ENCODE results near the gene KDM4C. TPM values are rescaled to one million over a fixed set of nuclear protein-coding genes. Genes with fewer than 3 reads are reported as not detected.
A peak's percentile ranks its signal among the peaks of the same experiment; 100 is the strongest.

Gene KDM4C
- total RNA-seq, 2 donors from 2014 or later = 46.6 to 70.9 TPM

- Mint-ChIP-seq H3K27ac (no peak overlapping the region), H3K36me3 (ENCODE audit: low read depth) (peaks cover 75% of the 10 kb centered on the region), H3K27me3 (no peaks in the 10 kb centered on the region), H3K4me1 (no peaks in the 10 kb centered on the region), H3K4me3 (no peak overlapping the region), H3K9me3 (peaks cover 5% of the 10 kb centered on the region)
- ATAC-seq (replicated peaks) = no peak
Observed at GRCh38 chr9:7097040-7097715, 339.4 kb downstream of the KDM4C start.

- Mint-ChIP-seq H3K36me3 (ENCODE audit: low read depth) (peaks cover 76% of the 10 kb centered on the region), H3K27ac (no peak overlapping the region), H3K9me3 (peaks cover 5% of the 10 kb centered on the region), H3K4me1 (no peaks in the 10 kb centered on the region), H3K27me3 (no peaks in the 10 kb centered on the region), H3K4me3 (no peak overlapping the region)
- no peak for ATAC-seq (replicated peaks)
Observed at GRCh38 chr9:7097785-7098752, 340.3 kb downstream of the KDM4C start.

- Mint-ChIP-seq H3K27me3 (no peaks in the 10 kb centered on the region), H3K9me3 (peaks cover 5% of the 10 kb centered on the region), H3K4me1 (peaks cover 4% of the 10 kb centered on the region), H3K27ac (no peak overlapping the region), H3K36me3 (ENCODE audit: low read depth) (peaks cover 76% of the 10 kb centered on the region), H3K4me3 (no peak overlapping the region)
- no peak for ATAC-seq (replicated peaks)
Observed at GRCh38 chr9:7103367-7103766, 345.6 kb downstream of the KDM4C start.

GRCh38 chr9:7103771-7104170 lies 346.0 kb downstream of the KDM4C start:
- Mint-ChIP-seq H3K4me3 (no peak overlapping the region), H3K27me3 (no peaks in the 10 kb centered on the region), H3K9me3 (peaks cover 1% of the 10 kb centered on the region), H3K27ac (no peak overlapping the region), H3K4me1 (peaks cover 4% of the 10 kb centered on the region), H3K36me3 (ENCODE audit: low read depth) (peaks cover 76% of the 10 kb centered on the region)
- ATAC-seq (replicated peaks) = no peak

- peaks cover 76% of the 10 kb centered on the region for H3K36me3 Mint-ChIP-seq (ENCODE audit: low read depth)
- H3K27ac Mint-ChIP-seq = no peak overlapping the region
- no peak for ATAC-seq (replicated peaks)
- H3K27me3 Mint-ChIP-seq = no peaks in the 10 kb centered on the region
- H3K4me1 Mint-ChIP-seq = peaks cover 4% of the 10 kb centered on the region
- H3K4me3 Mint-ChIP-seq = no peak overlapping the region
- H3K9me3 Mint-ChIP-seq = no peaks in the 10 kb centered on the region
Observed at GRCh38 chr9:7104625-7105024, 346.9 kb downstream of the KDM4C start.

GRCh38 chr9:7105095-7105494 lies 347.3 kb downstream of the KDM4C start:
- no peak overlapping the region for H3K4me3 Mint-ChIP-seq
- H3K9me3 Mint-ChIP-seq = no peaks in the 10 kb centered on the region
- peaks cover 4% of the 10 kb centered on the region for H3K4me1 Mint-ChIP-seq
- H3K27me3 Mint-ChIP-seq = no peaks in the 10 kb centered on the region
- H3K36me3 Mint-ChIP-seq (ENCODE audit: low read depth) = peaks cover 80% of the 10 kb centered on the region
- ATAC-seq (replicated peaks) = no peak
- H3K27ac Mint-ChIP-seq = no peak overlapping the region

GRCh38 chr9:7108936-7109335 lies 351.2 kb downstream of the KDM4C start:
- Mint-ChIP-seq H3K9me3 (no peaks in the 10 kb centered on the region), H3K36me3 (ENCODE audit: low read depth) (peaks cover 94% of the 10 kb centered on the region), H3K4me1 (peaks cover 9% of the 10 kb centered on the region), H3K27ac (no peak overlapping the region), H3K27me3 (no peaks in the 10 kb centered on the region), H3K4me3 (no peak overlapping the region)
- ATAC-seq (replicated peaks) = no peak

- Mint-ChIP-seq H3K36me3 (ENCODE audit: low read depth) (peaks cover 89% of the 10 kb centered on the region), H3K4me1 (peaks cover 5% of the 10 kb centered on the region)
Observed at GRCh38 chr9:7111413-7111812, 353.6 kb downstream of the KDM4C start.

GRCh38 chr9:7115606-7116005 lies 357.8 kb downstream of the KDM4C start:
- Mint-ChIP-seq H3K9me3 (no peaks in the 10 kb centered on the region), H3K4me3 (no peak overlapping the region), H3K27ac (no peak overlapping the region), H3K4me1 (peaks cover 16% of the 10 kb centered on the region), H3K36me3 (ENCODE audit: low read depth) (peaks cover 71% of the 10 kb centered on the region), H3K27me3 (no peaks in the 10 kb centered on the region)
- no peak for ATAC-seq (replicated peaks)

More at GRCh38 chr9:7111413-7111812, 353.6 kb downstream of the KDM4C start:
- Mint-ChIP-seq H3K27me3 (no peaks in the 10 kb centered on the region), H3K27ac (peak overlapping the region; percentile 61), H3K9me3 (no peaks in the 10 kb centered on the region), H3K4me3 (no peak overlapping the region)
- ATAC-seq (replicated peaks) = no peak

- Mint-ChIP-seq H3K4me1 (peaks cover 15% of the 10 kb centered on the region), H3K36me3 (ENCODE audit: low read depth) (peaks cover 69% of the 10 kb centered on the region), H3K4me3 (no peak overlapping the region), H3K9me3 (no peaks in the 10 kb centered on the region), H3K27ac (no peak overlapping the region), H3K27me3 (no peaks in the 10 kb centered on the region)
- ATAC-seq (replicated peaks) = peak; percentile 69
Observed at GRCh38 chr9:7117676-7118561, 360.1 kb downstream of the KDM4C start.

GRCh38 chr9:7118633-7119032 lies 360.9 kb downstream of the KDM4C start:
- H3K4me1 Mint-ChIP-seq = peaks cover 15% of the 10 kb centered on the region
- H3K27ac Mint-ChIP-seq = no peak overlapping the region
- no peaks in the 10 kb centered on the region for H3K9me3 Mint-ChIP-seq
- no peaks in the 10 kb centered on the region for H3K27me3 Mint-ChIP-seq
- ATAC-seq (replicated peaks) = peak; percentile 37
- no peak overlapping the region for H3K4me3 Mint-ChIP-seq
- H3K36me3 Mint-ChIP-seq (ENCODE audit: low read depth) = peaks cover 69% of the 10 kb centered on the region

GRCh38 chr9:7119612-7120011 lies 361.8 kb downstream of the KDM4C start:
- ATAC-seq (replicated peaks) = no peak

GRCh38 chr9:7121055-7121454 lies 363.3 kb downstream of the KDM4C start:
- Mint-ChIP-seq H3K4me1 (peaks cover 15% of the 10 kb centered on the region), H3K27me3 (no peaks in the 10 kb centered on the region), H3K4me3 (no peak overlapping the region), H3K27ac (no peak overlapping the region), H3K9me3 (no peaks in the 10 kb centered on the region), H3K36me3 (ENCODE audit: low read depth) (peaks cover 60% of the 10 kb centered on the region)
- peak; percentile 18 for ATAC-seq (replicated peaks)

More at GRCh38 chr9:7119612-7120011, 361.8 kb downstream of the KDM4C start:
- Mint-ChIP-seq H3K4me1 (peaks cover 15% of the 10 kb centered on the region), H3K9me3 (no peaks in the 10 kb centered on the region), H3K27me3 (no peaks in the 10 kb centered on the region), H3K36me3 (ENCODE audit: low read depth) (peaks cover 66% of the 10 kb centered on the region), H3K27ac (peak overlapping the region; percentile 37), H3K4me3 (no peak overlapping the region)

GRCh38 chr9:7121664-7122063 lies 363.9 kb downstream of the KDM4C start:
- Mint-ChIP-seq H3K4me1 (peaks cover 15% of the 10 kb centered on the region), H3K4me3 (no peak overlapping the region), H3K27me3 (no peaks in the 10 kb centered on the region), H3K36me3 (ENCODE audit: low read depth) (peaks cover 59% of the 10 kb centered on the region), H3K27ac (peak overlapping the region; percentile 3), H3K9me3 (no peaks in the 10 kb centered on the region)
- ATAC-seq (replicated peaks) = no peak
